Esophagus squamous epithelium (tissue), 4 donors: ENCODE results near the gene MAGI1.

Experiments used
- POLR2A ChIP-seq, 4 donors: fragments of 450-650 bp; IDR thresholded peaks; one replicate each; pipeline ENCODE4 v1.6.1; 2017; ENCODE audit warnings: antibody characterized with exemption in 4 of 4, mild to moderate bottlenecking in 4 of 4, moderate library complexity in 3 of 4
- TF ChIP-seq, protein P1 (sequence below), 6 experiments: fragments of 450-650 bp in 4 of 6; fragments of 200-600 bp in 2 of 6; sonication (generic) in 2 of 6; IDR thresholded peaks; one replicate each; pipeline ENCODE4 v1.5.1; 2016 to 2019; ENCODE audit warnings: antibody characterized with exemption in 6 of 6, mild to moderate bottlenecking in 4 of 6, moderate library complexity in 4 of 6

DNA sequence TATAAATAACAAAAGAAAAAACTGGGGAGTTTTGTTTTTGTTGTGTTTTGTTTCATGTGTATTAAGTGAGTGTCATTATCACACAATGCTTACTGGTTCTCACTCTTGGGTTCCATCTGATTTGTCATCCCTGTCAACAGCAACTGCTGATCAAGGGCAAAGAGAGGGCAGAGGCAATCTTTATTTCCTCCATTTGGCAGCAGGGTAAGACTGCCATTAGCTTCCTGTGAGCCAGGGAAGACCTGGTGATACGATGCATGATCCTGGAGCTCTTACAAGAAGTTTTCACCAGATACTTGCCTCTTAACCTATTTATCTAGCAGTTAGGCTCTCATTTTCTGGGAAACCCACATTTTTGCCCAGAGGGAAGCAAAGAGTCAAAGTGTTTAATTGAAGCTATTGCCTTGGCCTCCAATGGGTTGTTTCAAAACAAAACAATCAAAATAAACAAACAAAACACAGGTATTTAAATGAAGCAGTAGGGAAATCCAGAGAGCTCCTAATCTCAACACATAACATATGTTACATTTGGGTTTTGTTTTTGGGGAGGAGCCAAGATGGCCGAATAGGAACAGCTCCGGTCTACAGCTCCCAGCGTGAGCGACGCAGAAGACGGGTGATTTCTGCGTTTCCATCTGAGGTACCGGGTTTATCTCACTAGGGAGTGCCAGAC is 529.8 kb downstream of the MAGI1 start:
- TF ChIP-seq POLR2A (IDR thresholded peaks at IDR 0.05) = no peak
- TF ChIP-seq, protein P1, sequence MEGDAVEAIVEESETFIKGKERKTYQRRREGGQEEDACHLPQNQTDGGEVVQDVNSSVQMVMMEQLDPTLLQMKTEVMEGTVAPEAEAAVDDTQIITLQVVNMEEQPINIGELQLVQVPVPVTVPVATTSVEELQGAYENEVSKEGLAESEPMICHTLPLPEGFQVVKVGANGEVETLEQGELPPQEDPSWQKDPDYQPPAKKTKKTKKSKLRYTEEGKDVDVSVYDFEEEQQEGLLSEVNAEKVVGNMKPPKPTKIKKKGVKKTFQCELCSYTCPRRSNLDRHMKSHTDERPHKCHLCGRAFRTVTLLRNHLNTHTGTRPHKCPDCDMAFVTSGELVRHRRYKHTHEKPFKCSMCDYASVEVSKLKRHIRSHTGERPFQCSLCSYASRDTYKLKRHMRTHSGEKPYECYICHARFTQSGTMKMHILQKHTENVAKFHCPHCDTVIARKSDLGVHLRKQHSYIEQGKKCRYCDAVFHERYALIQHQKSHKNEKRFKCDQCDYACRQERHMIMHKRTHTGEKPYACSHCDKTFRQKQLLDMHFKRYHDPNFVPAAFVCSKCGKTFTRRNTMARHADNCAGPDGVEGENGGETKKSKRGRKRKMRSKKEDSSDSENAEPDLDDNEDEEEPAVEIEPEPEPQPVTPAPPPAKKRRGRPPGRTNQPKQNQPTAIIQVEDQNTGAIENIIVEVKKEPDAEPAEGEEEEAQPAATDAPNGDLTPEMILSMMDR (IDR thresholded peaks at IDR 0.05) = no peak
